HG03558 (cell line): ENCODE results near the gene SLC43A1.
A peak's percentile ranks its signal among the peaks of the same experiment; 100 is the strongest.
"Not testable (repeated sequence)": the region's sequence is repeated elsewhere in the genome, so short reads cannot be mapped to it uniquely, and the experiment has no call there.

Source experiments
- ATAC-seq: cut with Tn5 transposase; IDR thresholded peaks from one replicate; pipeline ENCODE4 v1.9.1; 2021; ENCODE audit warnings: moderate number of reproducible peaks; ENCODE audit not compliant: unreplicated experiment; ENCODE audit errors: extremely low read depth

The SLC43A1 gene

DNA sequence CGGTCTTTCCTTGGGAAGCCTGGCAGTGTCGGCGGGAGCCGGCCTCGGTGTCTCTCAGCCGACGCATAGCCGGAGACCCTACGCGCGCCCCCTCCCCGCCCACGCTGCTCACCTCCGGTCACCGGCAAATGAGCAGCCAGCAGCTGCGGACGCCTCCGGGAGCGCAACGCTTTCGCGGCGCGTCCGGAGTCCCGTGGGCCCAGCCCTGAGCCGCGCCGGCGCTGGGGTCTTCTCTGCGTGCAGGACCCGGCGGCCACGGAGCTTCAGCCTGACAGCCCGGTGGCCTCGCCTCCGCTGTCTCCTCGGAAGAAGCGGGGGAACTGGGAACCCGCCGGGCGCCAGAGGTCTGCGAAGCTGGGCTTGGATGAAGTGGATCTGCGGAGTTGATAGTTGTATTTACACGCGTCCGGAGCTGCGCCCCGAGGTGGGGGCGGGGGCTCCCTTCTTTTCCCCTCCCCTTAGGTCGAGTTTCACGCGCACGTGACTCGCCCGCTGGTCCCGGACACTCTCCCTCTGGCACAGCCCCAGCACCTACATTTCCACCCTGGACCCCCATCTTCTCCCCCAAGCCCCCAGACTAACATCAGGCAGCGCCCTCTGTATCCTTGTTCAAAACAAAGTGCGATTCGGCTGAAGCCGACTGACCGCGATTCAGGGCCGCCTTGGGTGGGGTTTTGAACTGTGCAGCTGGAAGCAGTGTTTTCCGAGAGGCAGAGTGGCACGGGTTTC lies at the start of gene SLC43A1:
Gene SLC43A1, minus strand, starts transcription at position 371 of the 729 bp plus-strand sequence. CDS start 1,591 bp downstream, outside the sequence.
- ATAC-seq, result no peak

DNA sequence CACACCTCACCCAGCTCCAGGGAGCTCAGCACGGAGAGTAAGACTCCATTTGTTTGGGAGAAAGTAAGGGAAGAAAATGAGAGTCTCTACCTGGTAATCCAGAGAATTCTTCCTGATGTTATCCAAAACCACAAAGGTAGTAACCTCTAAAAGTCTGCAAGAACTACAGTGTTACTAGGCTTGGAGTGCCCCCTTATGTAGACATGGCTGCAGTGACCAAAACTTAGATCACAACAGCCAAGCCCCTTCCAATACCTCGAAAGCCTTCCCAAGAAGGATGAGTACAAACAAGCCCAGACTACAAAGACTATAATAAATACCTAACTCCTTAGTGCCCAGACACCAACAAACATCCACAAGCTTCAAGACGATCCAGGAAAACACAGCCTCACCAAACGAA lies 47.1 kb upstream of the SLC43A1 start:
- no peak for ATAC-seq

DNA sequence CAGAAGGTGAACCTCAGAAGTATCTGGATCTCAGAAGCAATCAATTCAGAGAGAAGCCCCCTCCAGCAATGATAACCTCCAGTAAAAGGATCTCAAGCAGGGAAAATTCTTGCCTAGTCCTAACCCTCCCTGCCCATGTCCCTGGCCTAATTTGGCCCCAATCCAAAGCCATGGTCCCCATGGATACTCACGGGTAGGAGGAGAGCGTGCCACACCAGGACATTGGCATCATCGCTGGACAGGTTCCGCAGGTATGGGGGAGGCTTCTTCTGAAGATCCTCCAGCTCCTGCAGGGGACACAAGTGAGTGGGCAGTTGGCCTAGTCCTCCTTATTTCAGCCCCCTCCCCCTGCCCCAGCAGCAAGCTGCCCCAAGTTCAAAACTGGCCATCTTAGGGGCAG lies 44.6 kb upstream of the SLC43A1 start:
- no peak for ATAC-seq

DNA sequence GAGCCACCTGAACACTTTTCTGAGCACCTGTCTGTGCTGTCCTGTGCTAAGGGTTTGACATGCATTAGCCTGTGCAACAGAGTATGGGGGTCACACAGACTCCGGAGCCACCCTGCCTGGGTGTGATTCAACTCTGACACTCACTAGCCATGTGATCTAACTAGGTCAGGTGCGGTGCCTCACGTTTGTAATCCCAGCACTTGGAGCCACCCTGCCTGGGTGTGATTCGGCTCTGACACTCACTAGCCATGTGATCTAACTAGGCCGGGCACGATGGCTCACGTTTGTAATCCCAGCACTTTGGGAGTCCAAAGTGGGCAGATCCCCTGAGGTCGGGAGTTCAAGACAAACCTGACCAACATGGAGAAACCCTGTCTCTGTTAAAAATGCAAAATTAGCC lies 40.5 kb upstream of the SLC43A1 start:
- ATAC-seq, result no peak

GRCh38 chr11:57555393-57555792 lies 39.9 kb upstream of the SLC43A1 start:
- ATAC-seq, result no peak

- no peak for ATAC-seq
Observed at GRCh38 chr11:57552479-57552878, 37.0 kb upstream of the SLC43A1 start.

DNA sequence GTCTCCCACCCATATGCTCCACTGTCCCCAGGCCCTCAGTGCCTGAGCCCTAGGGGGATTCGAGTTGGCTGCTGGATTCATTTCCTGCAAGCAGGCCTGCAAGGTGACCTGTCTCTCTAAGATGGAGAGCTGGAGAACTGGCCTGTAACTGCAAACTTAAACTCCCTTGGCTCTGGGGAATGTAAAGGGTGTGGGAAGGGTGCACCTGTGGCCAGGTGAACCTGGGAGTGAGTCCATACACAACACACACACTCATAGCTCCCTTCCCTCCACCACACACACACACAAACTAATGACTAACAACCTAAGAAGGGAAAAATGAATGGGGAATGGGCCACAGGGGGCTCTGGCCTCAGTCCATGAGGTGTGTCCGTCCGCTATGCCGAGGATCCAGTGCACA lies 36.4 kb upstream of the SLC43A1 start:
- ATAC-seq, result no peak

DNA sequence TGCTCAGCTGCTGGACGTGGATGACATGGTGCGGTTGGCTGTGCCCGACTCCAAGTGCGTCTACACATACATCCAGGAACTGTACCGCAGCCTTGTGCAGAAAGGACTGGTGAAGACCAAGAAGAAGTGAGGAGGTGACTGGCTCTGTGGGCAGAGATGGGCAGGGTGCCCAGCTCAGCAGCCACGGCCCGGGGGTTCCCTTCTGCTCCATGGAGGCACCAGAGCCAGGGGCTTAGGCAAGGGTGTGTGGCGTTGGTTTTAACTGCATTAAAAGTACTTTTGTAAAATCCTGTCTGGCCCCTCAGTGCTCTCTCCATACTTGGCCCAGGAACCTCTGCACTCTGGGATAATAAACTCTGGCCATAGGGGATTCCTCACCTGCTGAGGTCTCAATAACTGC lies 34.5 kb upstream of the SLC43A1 start:
- ATAC-seq, result no peak

DNA sequence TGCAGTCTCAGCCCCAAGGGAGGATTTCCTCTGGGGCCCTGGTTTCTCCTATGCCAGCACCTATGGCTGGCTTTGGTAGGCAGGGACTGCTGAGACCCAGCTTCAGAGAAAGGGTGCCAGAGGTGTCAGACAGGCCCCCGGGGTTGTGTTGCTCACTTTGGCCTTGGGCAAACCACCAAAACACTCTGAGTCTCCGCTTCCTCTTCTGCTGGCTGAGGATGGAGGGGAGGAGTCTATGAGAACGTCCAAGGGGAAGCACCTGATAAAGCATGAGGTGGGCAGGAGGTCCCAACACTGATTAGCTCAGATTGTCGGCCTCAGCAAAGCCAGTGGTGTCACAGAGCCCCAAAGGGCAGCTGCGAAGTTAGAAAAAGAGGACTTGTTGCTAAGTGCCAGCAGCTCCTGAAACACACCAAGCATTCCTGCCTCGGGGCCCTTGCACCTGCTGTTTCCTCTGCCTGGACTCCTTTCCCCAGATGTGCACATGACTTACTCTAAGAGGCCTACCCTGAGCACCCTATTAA lies 32.4 kb upstream of the SLC43A1 start:
- peak; percentile 89 for ATAC-seq

- peak; percentile 38 for ATAC-seq
Observed at GRCh38 chr11:57546869-57547475, 31.5 kb upstream of the SLC43A1 start.

DNA sequence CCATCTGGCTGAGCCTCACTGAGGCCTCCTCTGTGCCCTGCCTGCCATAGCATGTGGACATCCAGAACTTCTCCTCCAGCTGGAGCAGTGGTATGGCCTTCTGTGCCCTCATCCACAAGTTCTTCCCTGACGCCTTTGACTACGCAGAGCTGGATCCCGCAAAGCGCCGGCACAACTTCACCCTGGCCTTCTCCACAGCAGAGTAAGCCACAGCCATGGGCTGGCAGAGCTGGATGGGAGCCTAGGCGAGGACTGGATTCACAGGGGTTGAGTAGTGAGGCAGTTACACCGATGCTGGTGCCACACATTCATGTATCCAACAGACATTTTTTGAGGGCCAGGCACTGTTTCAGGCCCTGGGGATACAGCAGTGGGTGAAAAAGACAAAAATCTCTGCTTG lies 30.9 kb upstream of the SLC43A1 start:
- ATAC-seq, result no peak

DNA sequence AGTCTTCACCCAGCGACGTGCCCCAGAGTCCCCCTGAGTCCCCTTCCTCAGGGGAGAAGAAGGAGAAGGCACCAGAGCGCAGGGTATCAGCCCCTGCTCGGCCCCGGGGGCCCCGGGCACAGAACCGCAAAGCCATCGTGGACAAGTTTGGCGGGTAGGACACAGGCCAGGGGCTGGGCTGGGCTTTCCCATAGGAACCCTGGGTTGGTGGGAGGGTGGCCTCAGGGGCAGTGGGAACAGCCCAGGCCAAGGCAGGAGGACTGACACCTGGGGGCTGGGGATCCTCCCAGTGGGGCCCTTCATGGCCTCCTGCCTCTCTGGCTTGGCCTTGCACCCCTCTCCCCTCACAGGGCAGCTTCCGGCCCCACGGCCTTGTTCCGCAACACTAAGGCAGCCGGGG lies 30.4 kb upstream of the SLC43A1 start:
- no peak for ATAC-seq

- no peak for ATAC-seq
Observed at GRCh38 chr11:57544566-57544965, 29.1 kb upstream of the SLC43A1 start.

- no peak for ATAC-seq
Observed at GRCh38 chr11:57543593-57543992, 28.1 kb upstream of the SLC43A1 start.

GRCh38 chr11:57542582-57542981 lies 27.1 kb upstream of the SLC43A1 start:
- no peak for ATAC-seq

DNA sequence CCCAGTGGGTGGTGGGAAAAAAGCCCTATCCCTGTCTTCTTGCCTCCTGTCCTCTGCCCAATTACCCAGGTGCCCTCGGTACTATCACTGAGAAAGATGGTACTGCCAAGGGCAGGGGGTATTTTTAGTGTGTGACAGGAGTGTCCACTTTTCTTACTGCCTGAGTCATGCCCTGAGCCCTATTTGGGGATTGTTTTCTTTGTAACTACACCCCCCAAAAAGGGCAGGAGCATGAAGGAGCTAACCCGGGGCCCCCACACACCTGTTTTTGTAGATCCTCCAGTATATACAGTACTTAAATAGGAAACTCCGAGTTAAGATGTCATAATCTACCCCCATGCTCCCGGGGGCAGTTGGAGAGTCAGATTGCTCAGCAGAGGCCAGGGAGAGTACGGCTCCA lies 25.7 kb upstream of the SLC43A1 start:
- no peak for ATAC-seq

DNA sequence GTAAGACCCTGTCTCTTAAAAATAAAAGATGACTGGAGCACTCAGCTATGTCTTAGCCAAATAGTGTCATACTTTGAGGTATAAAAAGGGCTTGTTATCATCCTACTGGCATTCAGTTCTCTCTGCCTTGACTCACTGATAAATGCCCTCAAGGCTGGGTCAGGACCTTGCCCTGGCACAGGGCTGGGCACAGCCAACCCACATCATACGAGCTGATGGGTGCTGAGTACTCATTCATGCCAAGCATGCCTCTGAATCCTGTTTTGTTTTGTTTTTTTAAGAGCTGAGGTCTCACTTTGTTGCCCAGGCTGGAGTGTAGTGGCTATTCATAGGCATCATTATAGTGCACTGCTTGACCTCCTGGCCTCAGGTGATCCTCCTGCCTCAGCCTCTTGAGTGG lies 23.8 kb upstream of the SLC43A1 start:
- ATAC-seq, result no peak

GRCh38 chr11:57536947-57537619 lies 21.6 kb upstream of the SLC43A1 start, which contains the start of gene SMTNL1:
Gene SMTNL1 (plus strand): TSS chr11:57537595. CDS start chr11:57542643, 5,048 bp downstream.
- no peak for ATAC-seq

DNA sequence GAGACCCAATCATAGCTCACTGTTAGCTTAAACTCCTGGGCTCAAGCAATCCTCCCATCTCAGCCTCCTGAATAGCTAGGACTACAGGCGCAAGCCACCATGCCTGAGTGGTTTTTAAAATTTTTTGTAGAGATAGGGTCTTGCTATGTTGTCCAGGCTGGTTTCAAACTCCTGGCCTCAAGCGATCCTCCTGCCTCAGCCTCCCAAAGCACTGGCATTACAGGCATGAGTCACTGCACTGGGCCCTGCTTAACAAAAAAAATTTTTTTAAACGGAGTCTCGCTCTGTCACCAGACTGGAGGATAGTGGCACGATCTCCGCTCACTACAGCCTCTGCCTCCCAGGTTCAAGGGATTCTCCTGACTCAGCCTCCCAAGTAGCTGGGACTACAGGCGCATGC lies 18.9 kb upstream of the SLC43A1 start:
- not testable (repeated sequence) for ATAC-seq

DNA sequence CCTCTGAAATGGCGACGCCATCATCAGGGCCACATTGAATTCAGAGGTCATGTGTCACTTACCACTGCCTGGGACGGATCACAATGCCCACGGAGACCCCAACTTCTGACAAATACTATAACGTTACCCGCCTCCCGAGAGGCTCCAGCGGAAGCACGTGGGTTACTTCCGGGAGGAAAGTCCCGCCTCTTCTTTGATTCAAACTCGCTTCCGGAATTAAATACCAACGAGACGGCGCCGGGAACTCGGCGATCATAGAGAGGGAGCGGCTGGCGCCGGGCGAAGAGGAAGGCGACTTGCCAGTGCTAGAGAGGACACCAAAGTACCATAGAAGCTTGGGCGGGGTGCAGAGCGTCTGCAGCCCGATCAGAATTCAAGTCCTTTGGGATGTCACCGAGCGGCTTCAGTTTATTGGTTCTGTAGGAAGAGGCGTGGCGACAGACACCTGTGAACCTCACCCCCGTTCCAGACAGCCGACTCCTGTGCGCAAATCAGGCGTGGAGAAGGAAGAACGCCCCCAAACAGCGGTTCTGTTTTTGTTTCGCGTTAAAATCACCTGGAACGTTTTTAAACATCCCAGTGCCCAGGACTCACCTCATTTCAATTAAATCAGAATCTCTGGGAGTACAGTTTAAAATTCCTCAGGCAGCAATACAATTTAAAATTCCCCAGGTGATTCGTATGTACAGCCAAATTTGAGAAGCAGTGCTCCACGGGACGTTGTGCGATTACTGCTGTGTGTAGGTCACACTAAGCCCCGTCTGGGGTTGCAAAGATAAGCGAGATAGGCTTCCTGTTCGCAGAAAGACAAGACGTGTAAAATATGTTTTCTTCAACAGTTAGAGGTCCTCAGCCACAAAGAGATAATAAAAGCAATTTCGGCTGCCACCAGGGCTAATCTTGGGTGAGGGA lies 15.3 kb upstream of the SLC43A1 start, which contains the start of gene TIMM10:
Gene TIMM10, minus strand, starts transcription at position 159 of the 912 bp plus-strand sequence. CDS start 565 bp downstream, outside the sequence.
- ATAC-seq, result peak; percentile 98
